A549 (cell line): ENCODE data around the gene PGF. TPM values are rescaled to one million over a fixed set of nuclear protein-coding genes. Genes with fewer than 3 reads are reported as not detected.

ENCODE experiments used
- ATAC-seq, 2 experiments: fragments of 200-7000 bp in 1 of 2; fragments of >200 bp in 1 of 2; cut with Nextera tagmentation in 1 of 2; cut with Tn5 transposase in 1 of 2; 3 replicates each; pipeline versions ENCODE4 v1.8.0 to v1.9.1; 2018 to 2020; ENCODE audit warnings: mild to moderate bottlenecking in 1 of 2, moderate library complexity in 1 of 2
- CTCF ChIA-PET: fragments of 300-600 bp; sonication (Branson Sonifier 250); formaldehyde crosslinking; extraction: SDS; loops from one replicate; lab custom pipeline; 2021; ENCODE audit warnings: antibody characterized with exemption, inconsistent platforms; lab: Yijun Ruan, JAX
- POLR2A ChIA-PET: fragments of 350-600 bp; formaldehyde crosslinking; extraction: SDS; loops from one replicate; lab custom pipeline; 2021; ENCODE audit warnings: antibody characterized with exemption, inconsistent platforms; lab: Yijun Ruan, JAX
- DNase-seq, 2 experiments: peaks; one replicate each; pipeline versions ENCODE4 v3.0.0 to v3.0.0-alpha.2; 2011 to 2016; ENCODE audit warnings: low read depth in 1 of 2, low spot score in 1 of 2
- FAIRE-seq: peaks from 2 replicates; lab custom pipeline; 2011; peaks lifted over from hg19 to GRCh38; lab: Jason Lieb, UNC
- H3K27ac ChIP-seq, 2 experiments: fragments of >200 bp; sonication (Bioruptor Twin); formaldehyde crosslinking; 3 replicates each; pipeline ENCODE4 v1.5.1; 2016 to 2017
- H3K4me1 ChIP-seq: fragments of >200 bp; sonication (Bioruptor Twin); formaldehyde crosslinking; 3 replicates; pipeline ENCODE4 v1.6.1; 2016
- H3K4me2 ChIP-seq: fragments of >200 bp; sonication (Bioruptor Twin); formaldehyde crosslinking; 3 replicates; pipeline ENCODE4 v1.6.1; 2016
- H3K4me3 ChIP-seq: fragments of >200 bp; sonication (Bioruptor Twin); formaldehyde crosslinking; 3 replicates; pipeline ENCODE4 v1.5.1; 2016
- H3K9me3 ChIP-seq: fragments of >200 bp; sonication (Bioruptor Twin); formaldehyde crosslinking; 3 replicates; pipeline ENCODE4 v1.6.1; 2016
- ATOH8 ChIP-seq: fragments of 250-450 bp; sonication (Bioruptor Pico); IDR thresholded peaks from 2 replicates; pipeline ENCODE4 v1.5.0; 2020; ENCODE audit warnings: low read depth, mild to moderate bottlenecking, moderate library complexity
- E2F6 ChIP-seq: IDR thresholded peaks from 2 replicates; pipeline ENCODE4 v1.6.1; 2012; ENCODE audit warnings: low read depth, borderline replicate concordance
- EHMT2 ChIP-seq: fragments of 200-600 bp; sonication (generic); IDR thresholded peaks from 2 replicates; pipeline ENCODE4 v1.6.1; 2016; ENCODE audit warnings: antibody characterized with exemption, low read depth, mild to moderate bottlenecking, moderate library complexity
- ESRRA ChIP-seq: fragments of 150-350 bp; IDR thresholded peaks from 2 replicates; pipeline ENCODE4 v1.6.1; 2014; ENCODE audit warnings: mild to moderate bottlenecking, low read length, borderline replicate concordance
- GATA3 ChIP-seq: IDR thresholded peaks from 2 replicates; pipeline ENCODE4 v1.6.1; 2012; ENCODE audit warnings: borderline replicate concordance
- HEYL ChIP-seq: fragments of 250-450 bp; sonication (Bioruptor Pico); IDR thresholded peaks from 2 replicates; pipeline ENCODE4 v1.8.0; 2021; ENCODE audit warnings: mild to moderate bottlenecking, moderate library complexity
- HMGXB4 ChIP-seq: fragments of 250-450 bp; sonication (Bioruptor Pico); IDR thresholded peaks from 2 replicates; pipeline ENCODE4 v1.5.0; 2021; ENCODE audit warnings: mild to moderate bottlenecking, moderate library complexity, borderline replicate concordance
- HOXA7 ChIP-seq: fragments of 250-450 bp; sonication (Bioruptor Pico); IDR thresholded peaks from 2 replicates; pipeline ENCODE4 v1.5.0; 2020; ENCODE audit warnings: mild to moderate bottlenecking, moderate library complexity
- KDM1A ChIP-seq: fragments of 200-600 bp; sonication (generic); IDR thresholded peaks from 2 replicates; pipeline ENCODE4 v1.6.1; 2016; ENCODE audit warnings: low read depth, mild to moderate bottlenecking
- MAZ ChIP-seq: fragments of 150-350 bp; IDR thresholded peaks from 2 replicates; pipeline ENCODE4 v1.6.1; 2014; ENCODE audit warnings: antibody characterized with exemption, low read depth, low read length, borderline replicate concordance
- NFE2L2 ChIP-seq: fragments of 150-350 bp; conservative IDR thresholded peaks from 2 replicates; pipeline ENCODE4 v1.6.1; 2014; ENCODE audit warnings: low read length
- NR3C1 ChIP-seq: fragments of >200 bp; sonication (Bioruptor Twin); formaldehyde crosslinking; IDR thresholded peaks from 3 replicates; pipeline ENCODE4 v1.6.1; 2017
- PHF8 ChIP-seq: fragments of 200-600 bp; sonication (generic); IDR thresholded peaks from 2 replicates; pipeline ENCODE4 v1.6.1; 2016; ENCODE audit warnings: low read depth, mild to moderate bottlenecking, antibody characterized with exemption, moderate library complexity, borderline replicate concordance
- RCOR1 ChIP-seq: fragments of 150-350 bp; IDR thresholded peaks from 2 replicates; pipeline ENCODE4 v1.6.1; 2014; ENCODE audit warnings: antibody characterized with exemption, low read length, low read depth
- TP53 ChIP-seq: fragments of 250-450 bp; sonication (Bioruptor Pico); IDR thresholded peaks from 2 replicates; pipeline ENCODE4 v1.5.0; 2021; ENCODE audit warnings: mild to moderate bottlenecking, moderate library complexity
- ZSCAN20 ChIP-seq: fragments of 250-450 bp; sonication (Bioruptor Pico); IDR thresholded peaks from 2 replicates; pipeline ENCODE4 v1.8.0; 2022; ENCODE audit warnings: mild to moderate bottlenecking, moderate library complexity
- WGBS: methylation state at CpG from one replicate; pipeline ENCODE4 v1.1.6; 2017; ENCODE audit errors: missing lambda C conversion rate; 5-methylcytosine and 5-hydroxymethylcytosine counted together
- polyA plus RNA-seq, 4 experiments: library from polyadenylated mRNA; depleted of rRNA in 3 of 4; stranded (reverse); fragments of >200 nt; fragmentation: RNase III in 1 of 4; extraction: RNeasy Plus Mini Kit Qiagen cat#74134 plus additional on column Dnase treatment in 1 of 4; gene quantifications; 2 replicates in 3 of 4; 3 replicates in 1 of 4; pipeline ENCODE4 v1.2.3, GENCODE V29; 2011 to 2017

The PGF gene
- polyA plus RNA-seq, 2 of the 4 experiments (the other 2 are of a cell fraction), result 0.63 to 1.1 TPM

- Histone ChIP-seq H3K4me3 (no peak overlapping the region), H3K4me1 (peaks cover 11% of the 10 kb centered on the region), H3K4me2 (no peak overlapping the region), H3K9me3 (no peaks in the 10 kb centered on the region), H3K27ac (no peak overlapping the region; a peak in 1 of 6 replicates)
- WGBS, result 88% methylated on average over 5 of the region's 5 CpGs
- no peak for TF ChIP-seq KDM1A
- no peak for TF ChIP-seq NR3C1
- no peak for TF ChIP-seq NFE2L2
- FAIRE-seq (no peak), DNase-seq (no peak), ATAC-seq (no peak)
- ChIA-PET CTCF (interaction anchor here (0.9 to 11.6 kb wide), 6 partner anchors 9 to 135 kb away, joined by 3 to 105 read pairs (median 8); no protein-coding TSS in a partner anchor), POLR2A (no interaction called here)
Measured at GRCh38 chr14:74953686-74954085, 1.7 kb downstream of the PGF start.

- Histone ChIP-seq H3K27ac (peak overlapping the region in 1 of 2 experiments; percentile 38; a peak in 3 of 6 replicates), H3K4me1 (peaks cover 11% of the 10 kb centered on the region), H3K9me3 (no peaks in the 10 kb centered on the region), H3K4me3 (no peak overlapping the region), H3K4me2 (no peak overlapping the region)
- FAIRE-seq (no peak), ATAC-seq (no peak), DNase-seq (no peak)
- CTCF ChIA-PET, result interaction anchor here (1.1 to 11.6 kb wide), 8 partner anchors 8 to 137 kb away, joined by 3 to 105 read pairs (median 5); no protein-coding TSS in a partner anchor
- TF ChIP-seq RCOR1, result 0 out of 2 replicates have a peak, but pooled peaks have one; percentile 50
- TF ChIP-seq GATA3, result no peak
- POLR2A ChIA-PET, result no interaction called here
- WGBS, result 88% methylated on average over 18 of the region's 18 CpGs
Measured at GRCh38 chr14:74952697-74953484, 2.5 kb downstream of the PGF start.

- no peak overlapping the region for H3K4me3 ChIP-seq
- no peak for FAIRE-seq
Measured at GRCh38 chr14:74952180-74952665, 3.2 kb downstream of the PGF start.

More at GRCh38 chr14:74952180-74952665, 3.2 kb downstream of the PGF start:
- Histone ChIP-seq H3K9me3 (no peaks in the 10 kb centered on the region), H3K4me2 (no peak overlapping the region), H3K4me1 (peaks cover 11% of the 10 kb centered on the region), H3K27ac (no peak overlapping the region)
- ATAC-seq (no peak), DNase-seq (no peak)
- ChIA-PET CTCF (interaction anchor here (0.7 to 11.6 kb wide), 6 partner anchors 7 to 138 kb away, joined by 3 to 105 read pairs (median 5); no protein-coding TSS in a partner anchor), POLR2A (no interaction called here)
- TF ChIP-seq ATOH8 (CRISPR knock-in tag), result no peak
- no peak for TF ChIP-seq EHMT2
- TF ChIP-seq GATA3, result no peak
- TF ChIP-seq HEYL (CRISPR knock-in tag), result no peak
- no peak for TF ChIP-seq MAZ
- TF ChIP-seq E2F6, result no peak
- no peak for TF ChIP-seq PHF8
- no peak for TF ChIP-seq ZSCAN20 (CRISPR knock-in tag)
- no peak for TF ChIP-seq HMGXB4
- no peak for TF ChIP-seq HOXA7 (CRISPR knock-in tag)
- TF ChIP-seq TP53 (CRISPR knock-in tag), result no peak
- TF ChIP-seq ESRRA, result no peak
- WGBS, result 89% methylated on average over 6 of the region's 6 CpGs
